ENCODE measurements around the gene ESRRG.
"Not testable (repeated sequence)": the region's sequence is repeated elsewhere in the genome, so short reads cannot be mapped to it uniquely, and the experiment has no call there.

ESRRG gene

DNA sequence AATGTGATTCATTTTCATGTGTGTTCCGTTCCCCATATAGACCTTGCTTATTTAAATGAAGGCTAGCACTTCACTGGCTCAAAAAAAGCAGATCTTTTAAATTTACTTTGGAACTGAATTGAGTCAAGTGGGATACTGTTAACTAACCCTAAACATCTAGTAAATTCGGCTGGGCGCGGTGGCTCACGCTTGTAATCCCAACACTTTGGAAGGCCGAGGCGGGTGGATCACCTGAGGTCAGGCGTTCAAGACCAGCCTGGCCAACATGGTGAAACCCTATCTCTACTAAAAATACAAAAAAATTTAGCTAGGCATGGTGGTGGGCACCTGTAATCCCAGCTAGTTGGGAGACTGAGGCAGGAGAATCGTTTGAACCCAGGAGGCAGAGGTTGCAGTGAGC is 19.2 kb downstream of the ESRRG start:
- DNase-seq (ENCODE audit: low spot score): not testable (repeated sequence)

- DNase-seq (ENCODE audit: low spot score): no peak
Measured at GRCh38 chr1:216702170-216702569, 21.1 kb downstream of the ESRRG start.

DNA sequence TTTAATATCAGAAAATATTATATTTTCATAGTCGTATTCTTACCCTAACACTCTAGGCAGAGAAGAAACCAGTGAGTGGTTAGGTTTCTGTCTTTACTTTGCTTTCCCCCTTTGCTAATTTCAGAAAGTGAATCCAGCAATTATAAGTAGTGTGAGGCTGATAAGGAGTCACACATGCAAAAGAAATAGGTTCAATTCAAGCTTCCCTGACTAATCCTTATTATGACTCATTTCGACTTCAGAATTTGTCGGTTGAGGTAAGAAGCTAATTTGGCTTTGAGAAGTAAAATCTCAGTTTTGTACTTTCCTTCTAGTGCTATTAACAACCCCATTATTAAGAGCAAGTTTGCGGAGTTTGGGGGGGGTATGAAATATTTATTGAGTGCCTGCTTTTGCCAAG is 22.4 kb downstream of the ESRRG start:
- no peak for DNase-seq (ENCODE audit: low spot score)

- no peak for DNase-seq (ENCODE audit: low spot score)
Measured at GRCh38 chr1:216691710-216692109, 31.5 kb downstream of the ESRRG start.

DNA sequence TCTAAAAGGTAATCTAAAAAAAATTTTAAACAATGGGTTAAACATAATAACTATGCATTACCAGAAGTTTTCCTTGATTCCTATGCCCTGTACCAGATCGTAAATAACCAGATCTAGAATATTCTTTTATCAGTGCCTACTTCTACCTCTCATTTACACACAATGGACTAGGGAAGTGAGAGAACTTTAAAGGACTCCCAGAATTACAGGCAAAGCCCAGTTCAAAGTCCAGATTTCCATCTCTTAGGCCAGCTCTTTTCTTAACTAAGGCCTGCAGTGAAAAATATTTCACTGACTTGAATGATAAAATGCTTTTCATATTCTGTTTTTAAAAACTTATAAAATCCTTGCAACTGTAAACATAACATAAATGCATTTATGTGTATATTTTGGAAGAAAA is 32.6 kb downstream of the ESRRG start:
- DNase-seq (ENCODE audit: low spot score): no peak

DNA sequence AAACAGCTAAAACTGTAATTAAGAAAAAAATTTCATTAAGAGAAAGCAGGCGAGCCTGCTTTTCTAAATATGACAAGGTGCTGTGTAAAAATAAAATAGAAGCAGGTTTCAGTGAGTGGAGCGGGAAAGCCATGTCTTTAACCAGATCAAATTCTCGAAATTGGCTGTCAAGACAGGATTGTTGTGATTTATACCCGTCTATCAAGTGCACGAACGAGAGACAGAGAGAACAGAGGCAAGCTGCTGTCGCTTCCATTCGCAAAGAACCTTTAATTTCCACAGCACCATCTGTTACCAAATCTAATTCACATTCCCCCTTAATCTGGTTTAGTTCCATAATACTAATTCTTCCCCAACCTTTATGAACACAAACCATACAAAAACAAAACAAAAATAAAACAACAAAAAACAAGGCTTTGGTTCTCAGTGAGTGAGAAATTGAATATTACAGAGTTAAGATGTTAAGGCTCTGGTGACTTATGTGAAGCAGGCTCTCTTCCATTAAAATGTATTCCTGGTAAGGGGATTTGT is 35.0 kb downstream of the ESRRG start:
- DNase-seq (ENCODE audit: low spot score): no peak

DNA sequence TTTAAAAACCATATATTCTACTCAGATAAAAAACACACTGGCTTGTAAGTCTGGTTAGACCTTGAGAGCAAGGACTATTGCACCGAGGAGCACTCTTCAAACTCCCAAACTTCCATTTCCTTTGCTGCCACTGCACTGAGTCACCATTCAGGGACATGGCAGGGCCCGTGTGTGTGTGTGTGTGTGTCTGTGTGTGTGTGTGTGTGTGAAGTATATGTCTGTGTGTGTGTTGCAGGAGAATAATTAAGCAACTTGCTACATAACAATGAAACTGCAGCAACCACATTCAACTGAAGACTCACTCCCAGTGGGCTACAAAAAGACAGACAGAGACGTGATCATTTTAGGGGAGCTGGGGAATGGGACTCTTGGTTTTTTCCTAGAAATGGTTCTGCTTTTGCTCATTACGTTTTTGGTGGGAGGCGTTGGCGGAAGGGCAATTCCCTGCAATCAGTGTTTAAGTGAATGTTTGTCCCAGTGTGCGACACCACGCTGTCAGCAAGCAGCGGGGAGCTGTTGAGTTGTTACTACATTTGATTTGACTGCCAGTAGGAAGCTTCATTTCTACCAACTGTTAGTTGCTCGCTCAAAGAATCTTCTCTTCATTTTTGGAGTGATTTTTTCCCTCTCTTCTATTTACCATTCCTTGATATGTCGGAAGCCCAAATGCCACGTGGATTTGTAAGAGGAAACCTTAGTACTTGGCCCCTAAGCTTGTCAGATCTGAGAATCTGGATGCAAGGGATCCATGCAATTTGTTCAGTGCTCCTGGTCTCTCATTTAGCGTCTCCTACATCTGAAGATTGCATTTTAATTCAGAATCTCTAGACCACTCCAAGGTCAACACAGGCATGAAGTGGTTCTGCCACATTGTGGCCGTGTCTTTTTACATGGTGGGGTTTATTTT is 36.1 kb downstream of the ESRRG start:
- DNase-seq (ENCODE audit: low spot score): no peak

- DNase-seq (ENCODE audit: low spot score): no peak
Measured at GRCh38 chr1:216682752-216683151, 40.5 kb downstream of the ESRRG start.

GRCh38 chr1:216679108-216679507 is 44.1 kb downstream of the ESRRG start:
- no peak for DNase-seq (ENCODE audit: low spot score)

DNA sequence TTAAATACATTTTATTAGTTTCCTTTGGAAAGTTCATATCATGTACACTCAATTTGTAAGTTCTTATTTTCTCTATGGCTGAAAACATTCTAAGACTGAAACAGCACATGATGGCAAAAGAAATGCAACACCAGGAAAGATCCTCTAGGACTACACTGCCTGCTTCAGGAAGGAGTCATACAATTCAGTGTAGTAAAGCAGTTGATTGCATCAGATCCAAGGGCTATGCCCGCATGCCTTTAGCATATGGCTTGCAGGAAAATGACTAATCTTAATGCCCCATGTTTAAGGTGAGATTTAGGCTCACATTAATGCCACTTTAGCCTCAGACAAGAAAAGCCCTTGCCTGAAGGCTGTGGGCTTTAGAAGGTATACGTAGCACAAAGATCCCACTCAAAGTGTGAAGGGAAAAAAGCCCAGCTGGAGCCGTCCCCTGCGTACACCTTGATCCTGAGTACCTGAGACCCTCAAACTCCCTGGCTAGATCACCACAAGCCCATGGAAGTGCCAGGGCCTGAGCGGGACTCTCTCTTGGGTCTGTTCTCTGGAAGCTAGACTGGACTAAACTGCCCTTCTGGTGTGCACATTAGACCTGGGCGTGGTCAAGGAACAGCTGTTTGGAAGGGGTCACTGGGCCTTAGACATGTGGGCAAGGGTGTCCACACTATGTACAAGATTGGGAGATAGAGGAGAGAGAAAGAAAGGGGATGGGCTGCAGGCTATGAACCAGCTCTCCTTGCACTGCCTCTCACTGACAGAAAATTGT is 52.9 kb downstream of the ESRRG start:
- DNase-seq (ENCODE audit: low spot score): no peak

GRCh38 chr1:216666441-216666840 is 56.8 kb downstream of the ESRRG start:
- no peak for DNase-seq (ENCODE audit: low spot score)

DNA sequence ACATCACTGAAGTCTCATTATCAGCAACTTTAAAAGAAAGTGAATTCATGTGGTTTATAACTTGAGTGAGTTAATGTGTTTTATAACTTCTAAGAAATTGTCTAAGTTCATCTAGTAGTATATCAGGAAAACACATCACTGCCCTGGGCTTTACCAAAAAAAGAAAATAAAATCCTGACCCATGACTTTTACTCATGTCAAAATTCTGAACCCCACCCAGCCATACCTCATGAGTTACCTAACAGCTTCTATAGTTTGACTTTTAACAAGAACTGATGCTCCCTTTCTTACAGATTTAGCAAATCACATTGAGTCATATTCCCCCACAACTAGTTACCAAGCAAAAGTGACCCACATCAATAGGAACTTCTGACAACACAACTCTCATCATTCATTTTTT is 57.4 kb downstream of the ESRRG start:
- DNase-seq (ENCODE audit: low spot score): no peak

DNA sequence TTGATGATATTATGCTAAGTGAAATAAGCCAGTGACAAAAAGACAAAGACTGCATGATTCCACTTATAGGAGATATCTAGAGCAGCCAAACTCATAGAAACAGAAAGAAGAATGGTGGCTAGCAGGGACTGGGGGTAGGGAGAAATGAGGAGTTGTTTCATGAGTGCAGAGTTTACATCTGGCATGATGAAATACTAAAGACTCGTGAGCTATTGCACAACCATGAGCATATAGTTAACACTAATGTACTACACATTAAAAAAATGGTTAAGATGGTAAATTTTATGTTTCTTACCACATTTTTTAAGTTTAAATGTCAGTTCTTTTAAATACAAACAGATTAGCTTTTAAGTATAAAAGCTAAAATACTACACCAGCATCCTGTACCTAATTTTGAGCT is 57.8 kb downstream of the ESRRG start:
- DNase-seq (ENCODE audit: low spot score): no peak

- no peak for DNase-seq (ENCODE audit: low spot score)
Measured at GRCh38 chr1:216662681-216663080, 60.5 kb downstream of the ESRRG start.

DNA sequence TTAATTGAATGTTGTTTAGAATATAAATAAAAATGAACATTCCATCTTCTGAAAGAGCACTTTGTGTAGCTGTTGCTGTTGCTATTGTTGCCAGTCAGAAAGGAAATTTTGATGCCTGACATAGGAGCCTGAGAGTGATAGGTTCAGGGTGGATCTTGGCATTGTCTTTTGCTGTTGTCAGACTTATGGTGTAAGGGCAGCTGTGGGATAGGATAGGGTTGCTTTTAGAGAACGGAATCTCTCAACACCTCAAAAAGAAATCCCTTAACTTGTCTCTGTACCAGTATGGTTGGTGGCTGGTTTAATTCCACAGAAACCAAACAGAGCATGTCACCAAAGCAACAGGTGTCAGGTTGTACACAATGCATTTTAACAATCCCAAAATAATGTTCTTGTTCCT is 62.7 kb downstream of the ESRRG start:
- DNase-seq (ENCODE audit: low spot score): no peak

- DNase-seq (ENCODE audit: low spot score): no peak
Measured at GRCh38 chr1:216653001-216653400, 70.2 kb downstream of the ESRRG start.

- DNase-seq (ENCODE audit: low spot score): no peak
Measured at GRCh38 chr1:216651826-216652418, 71.3 kb downstream of the ESRRG start.

DNA sequence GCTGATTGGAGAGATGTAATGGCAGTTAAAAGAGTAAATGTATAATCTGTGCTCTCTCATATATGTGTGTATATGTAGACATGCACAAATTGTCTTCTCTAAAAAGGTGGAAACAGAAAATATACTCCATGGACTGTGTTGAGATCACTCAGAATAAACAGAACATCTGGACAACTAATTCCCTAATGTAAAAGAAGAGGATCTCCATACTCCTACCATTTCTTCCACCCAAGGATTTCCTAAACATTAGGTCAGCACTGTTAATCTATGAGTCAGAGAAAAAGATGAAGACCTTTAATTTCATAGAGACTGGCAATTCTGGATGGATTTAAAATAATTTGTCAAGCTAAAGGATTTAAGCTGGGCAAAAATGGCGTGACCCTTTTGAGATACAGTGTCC is 80.1 kb downstream of the ESRRG start:
- DNase-seq (ENCODE audit: low spot score): no peak

GRCh38 chr1:216641669-216642460 is 81.4 kb downstream of the ESRRG start:
- no peak for DNase-seq (ENCODE audit: low spot score)

GRCh38 chr1:216640100-216640499 is 83.1 kb downstream of the ESRRG start:
- no peak for DNase-seq (ENCODE audit: low spot score)

DNA sequence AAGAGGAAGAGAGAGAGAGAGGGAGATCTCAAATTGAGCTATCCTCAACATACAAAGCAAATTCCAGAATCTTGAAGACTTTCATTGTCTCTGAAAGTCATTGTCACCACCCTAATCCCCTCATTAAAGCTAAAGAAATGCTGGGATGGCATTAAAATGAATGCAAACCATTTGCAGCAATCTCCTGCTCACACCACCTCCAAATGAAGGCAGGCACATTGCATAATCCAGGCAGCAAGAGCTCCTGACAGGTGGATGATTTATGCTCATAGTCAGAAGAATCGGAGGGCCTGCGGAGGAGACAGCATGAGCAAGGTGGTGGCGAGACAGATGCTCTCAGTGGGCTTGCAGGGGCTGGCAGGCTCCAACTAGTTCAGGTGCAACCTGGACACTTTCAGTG is 90.2 kb downstream of the ESRRG start:
- DNase-seq (ENCODE audit: low spot score): no peak

DNA sequence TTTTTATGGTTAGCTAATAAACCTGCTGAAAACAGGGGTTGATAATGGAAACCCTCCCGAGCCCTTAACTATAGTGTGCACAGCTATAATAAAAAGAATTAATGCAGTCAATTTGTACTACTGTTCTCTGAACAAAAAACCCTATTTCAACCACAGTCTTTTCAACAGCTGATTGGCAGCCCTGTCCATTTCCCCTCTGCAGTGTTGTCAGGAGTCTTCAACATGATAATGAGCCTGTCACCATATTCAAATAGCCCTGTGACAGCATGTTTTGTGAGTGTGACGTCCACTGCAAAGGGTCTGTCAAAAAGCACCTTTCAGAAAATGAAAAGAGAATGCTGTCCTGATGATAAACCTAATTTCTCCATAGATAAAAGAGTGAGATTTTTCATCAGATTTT is 92.7 kb downstream of the ESRRG start:
- DNase-seq (ENCODE audit: low spot score): no peak
